Right atrium auricular region (tissue), 2 donors: ENCODE data around the gene HCN2. TPM values are rescaled to one million over a fixed set of nuclear protein-coding genes. Genes with fewer than 3 reads are reported as not detected.

ENCODE experiments used
- DNase-seq: peaks from one replicate; pipeline ENCODE4 v3.0.0-alpha.2; 2019; ENCODE audit warnings: low spot score
- H3K27ac ChIP-seq, 2 donors: fragments of 200-600 bp; sonication (generic); 1 replicate in 1 of 2; 2 replicates in 1 of 2; pipeline ENCODE4 v1.5.1; 2016 to 2019
- H3K27me3 ChIP-seq, 2 donors: fragments of 200-600 bp; sonication (generic); one replicate each; pipeline versions ENCODE4 v1.5.1 to v1.6.0; 2017 to 2019
- H3K36me3 ChIP-seq: fragments of 200-600 bp; sonication (generic); one replicate; pipeline ENCODE4 v1.5.1; 2016
- H3K4me1 ChIP-seq, 2 donors: fragments of 200-600 bp; sonication (generic); one replicate each; pipeline versions ENCODE4 v1.5.1 to v1.6.0; 2017 to 2019
- H3K4me3 ChIP-seq, 2 donors: fragments of 200-600 bp; sonication (generic); 1 replicate in 1 of 2; 2 replicates in 1 of 2; pipeline ENCODE4 v1.5.1; 2017 to 2019; ENCODE audit warnings: mild to moderate bottlenecking in 1 of 2, moderate library complexity in 1 of 2
- H3K9me3 ChIP-seq, 2 donors: fragments of 200-600 bp; sonication (generic); one replicate each; pipeline ENCODE4 v1.5.1; 2019
- total RNA-seq, 2 donors: library from RNA; depleted of rRNA; stranded (reverse); fragments of >200 nt; gene quantifications; one replicate each; pipeline ENCODE4 v1.1.0, GENCODE V29; 2016
- TF ChIP-seq, protein P1 (sequence below), 2 donors: fragments of 200-600 bp; sonication (generic); IDR thresholded peaks; one replicate each; pipeline ENCODE4 v1.5.1; 2019; ENCODE audit warnings: antibody characterized with exemption in 2 of 2

The HCN2 gene
- total RNA-seq, 2 donors from 2014 or later = 1.4 to 11.1 TPM

DNA sequence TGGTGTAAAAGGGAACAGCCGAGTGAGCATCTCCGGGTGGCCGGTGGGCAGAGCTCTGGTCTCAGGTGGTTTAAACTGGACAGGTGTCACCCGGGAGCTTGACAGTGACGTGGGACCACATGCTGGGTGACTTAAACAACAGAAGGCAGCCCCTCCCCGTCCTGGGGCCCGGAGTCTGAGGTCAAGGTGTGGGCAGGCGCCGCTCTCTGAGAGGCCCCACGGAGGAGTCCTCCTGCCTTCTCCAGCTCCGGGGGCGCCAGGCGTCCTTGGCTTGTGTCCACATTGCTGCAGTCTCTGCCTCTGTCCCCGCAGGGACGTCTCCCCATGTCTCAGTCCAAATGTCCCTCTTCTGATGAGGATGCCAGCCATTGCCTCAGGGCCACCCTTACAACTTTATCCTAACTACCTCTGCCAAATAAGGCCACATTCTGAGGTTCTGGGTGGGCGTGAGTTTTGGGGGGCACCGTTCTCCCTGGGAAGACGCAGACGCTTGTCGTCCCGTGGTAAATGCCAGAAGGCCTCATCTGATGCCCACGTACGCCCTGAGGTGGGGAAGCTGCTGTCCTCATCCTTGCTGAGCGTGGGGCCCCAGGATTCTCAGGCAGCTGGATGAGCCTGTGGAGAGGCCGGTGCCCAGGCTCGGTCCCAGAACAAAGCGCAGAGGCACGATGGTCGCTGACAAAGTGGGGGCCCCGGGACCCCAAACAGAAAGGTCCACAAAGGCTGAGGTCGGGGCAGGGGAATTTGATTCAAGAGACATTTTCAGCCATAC lies 32.9 kb upstream of the HCN2 start:
- DNase-seq = no peak
- Histone ChIP-seq H3K9me3 (no peaks in the 10 kb centered on the region), H3K36me3 (no peaks in the 10 kb centered on the region), H3K4me1 (peaks cover 0 to 20% of the 10 kb centered on the region in 2 donors), H3K27me3 (no peaks in the 10 kb centered on the region), H3K4me3 (no peak overlapping the region), H3K27ac (no peak overlapping the region)
- TF ChIP-seq, protein P1, sequence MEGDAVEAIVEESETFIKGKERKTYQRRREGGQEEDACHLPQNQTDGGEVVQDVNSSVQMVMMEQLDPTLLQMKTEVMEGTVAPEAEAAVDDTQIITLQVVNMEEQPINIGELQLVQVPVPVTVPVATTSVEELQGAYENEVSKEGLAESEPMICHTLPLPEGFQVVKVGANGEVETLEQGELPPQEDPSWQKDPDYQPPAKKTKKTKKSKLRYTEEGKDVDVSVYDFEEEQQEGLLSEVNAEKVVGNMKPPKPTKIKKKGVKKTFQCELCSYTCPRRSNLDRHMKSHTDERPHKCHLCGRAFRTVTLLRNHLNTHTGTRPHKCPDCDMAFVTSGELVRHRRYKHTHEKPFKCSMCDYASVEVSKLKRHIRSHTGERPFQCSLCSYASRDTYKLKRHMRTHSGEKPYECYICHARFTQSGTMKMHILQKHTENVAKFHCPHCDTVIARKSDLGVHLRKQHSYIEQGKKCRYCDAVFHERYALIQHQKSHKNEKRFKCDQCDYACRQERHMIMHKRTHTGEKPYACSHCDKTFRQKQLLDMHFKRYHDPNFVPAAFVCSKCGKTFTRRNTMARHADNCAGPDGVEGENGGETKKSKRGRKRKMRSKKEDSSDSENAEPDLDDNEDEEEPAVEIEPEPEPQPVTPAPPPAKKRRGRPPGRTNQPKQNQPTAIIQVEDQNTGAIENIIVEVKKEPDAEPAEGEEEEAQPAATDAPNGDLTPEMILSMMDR (IDR thresholded peaks at IDR 0.05) = no peak

DNA sequence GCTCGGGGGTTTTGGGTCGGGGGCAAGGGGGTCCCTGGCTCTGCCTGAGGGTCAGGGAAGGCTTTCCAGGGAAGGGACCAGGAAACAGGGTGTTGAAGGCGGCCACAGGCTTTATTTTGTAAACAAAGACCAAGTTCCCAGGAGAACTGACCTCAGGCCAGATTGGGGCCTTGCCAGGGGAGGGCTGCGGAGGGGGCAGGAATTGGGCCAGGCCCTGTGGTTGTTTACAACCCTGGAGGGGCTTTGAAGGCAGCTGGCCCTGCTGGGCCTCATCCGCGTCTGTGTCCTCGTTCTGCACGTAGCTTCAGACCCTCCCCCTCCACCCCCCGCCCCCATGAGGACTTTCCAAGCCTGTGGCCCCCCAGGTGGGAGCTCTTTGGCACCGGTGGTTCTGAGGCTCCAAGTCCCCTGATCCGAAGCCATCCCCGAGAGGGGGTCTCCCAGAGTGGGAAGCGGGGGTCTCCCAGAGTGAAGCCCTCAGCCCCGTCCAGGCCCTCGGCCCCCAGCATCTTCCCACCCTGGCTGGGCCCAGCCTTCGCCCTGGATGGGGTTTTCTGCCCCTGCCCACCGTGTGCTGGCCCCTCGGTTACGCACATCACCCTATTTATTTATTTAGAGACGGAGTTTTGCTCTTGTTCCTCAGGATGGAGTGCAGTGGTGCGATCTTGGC lies 30.8 kb upstream of the HCN2 start:
- Histone ChIP-seq H3K27me3 (no peaks in the 10 kb centered on the region), H3K9me3 (no peaks in the 10 kb centered on the region), H3K4me1 (peaks cover 0 to 20% of the 10 kb centered on the region in 2 donors), H3K4me3 (no peak overlapping the region), H3K36me3 (no peaks in the 10 kb centered on the region), H3K27ac (no peak overlapping the region)
- DNase-seq = no peak
- TF ChIP-seq, protein P1 (IDR thresholded peaks at IDR 0.05) = no peak

DNA sequence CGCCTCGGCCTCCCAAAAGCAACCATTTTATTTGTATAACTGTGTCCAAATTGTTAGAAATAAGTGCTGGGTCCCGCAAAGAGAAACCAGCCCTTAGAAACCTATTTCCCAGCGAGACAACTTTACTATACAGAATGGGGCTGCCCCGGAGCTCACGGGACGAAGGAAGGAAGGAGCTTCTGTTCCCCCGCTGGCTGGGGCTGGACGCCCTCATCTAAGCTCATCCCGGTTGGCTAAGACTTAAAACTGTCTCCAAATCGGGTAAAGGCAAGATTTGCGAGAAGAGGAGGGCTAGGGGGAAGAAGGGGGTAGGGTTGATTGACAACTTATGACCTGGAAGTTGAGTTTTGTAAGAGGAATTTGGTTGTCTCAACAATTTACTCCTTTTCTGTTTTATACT lies 29.6 kb upstream of the HCN2 start:
- H3K27me3 ChIP-seq = no peaks in the 10 kb centered on the region
- no peak overlapping the region for H3K27ac ChIP-seq
- H3K9me3 ChIP-seq = no peaks in the 10 kb centered on the region
- no peak overlapping the region for H3K4me3 ChIP-seq
- peaks cover 0 to 20% of the 10 kb centered on the region in 2 donors for H3K4me1 ChIP-seq
- TF ChIP-seq, protein P1 (IDR thresholded peaks at IDR 0.05) = no peak
- no peaks in the 10 kb centered on the region for H3K36me3 ChIP-seq
- DNase-seq = no peak

DNA sequence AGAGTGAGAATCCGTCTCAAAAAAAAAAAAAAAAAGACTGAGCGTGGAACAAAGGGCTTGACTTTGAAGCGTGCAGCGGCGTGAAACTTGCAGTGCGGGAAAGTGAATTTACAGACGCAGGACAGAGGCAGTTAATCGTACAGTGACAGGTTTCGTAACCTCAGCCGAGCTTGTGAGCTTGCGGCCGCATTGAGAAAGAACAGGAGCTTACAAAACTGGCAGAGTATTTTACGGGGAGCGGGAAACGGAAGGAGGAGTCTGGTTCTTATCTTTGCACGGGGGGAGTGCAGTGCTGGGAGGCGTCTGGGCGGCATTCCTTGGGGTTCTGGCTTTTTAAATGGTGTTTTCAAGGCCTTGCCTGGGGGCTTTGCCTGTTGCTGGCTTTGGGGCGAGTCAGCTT lies 23.3 kb upstream of the HCN2 start:
- Histone ChIP-seq H3K4me3 (no peak overlapping the region), H3K27me3 (no peaks in the 10 kb centered on the region), H3K27ac (no peak overlapping the region), H3K4me1 (peaks cover 0 to 6% of the 10 kb centered on the region in 2 donors), H3K36me3 (no peaks in the 10 kb centered on the region), H3K9me3 (no peaks in the 10 kb centered on the region)
- TF ChIP-seq, protein P1 (IDR thresholded peaks at IDR 0.05) = no peak
- DNase-seq = peak; percentile 81

DNA sequence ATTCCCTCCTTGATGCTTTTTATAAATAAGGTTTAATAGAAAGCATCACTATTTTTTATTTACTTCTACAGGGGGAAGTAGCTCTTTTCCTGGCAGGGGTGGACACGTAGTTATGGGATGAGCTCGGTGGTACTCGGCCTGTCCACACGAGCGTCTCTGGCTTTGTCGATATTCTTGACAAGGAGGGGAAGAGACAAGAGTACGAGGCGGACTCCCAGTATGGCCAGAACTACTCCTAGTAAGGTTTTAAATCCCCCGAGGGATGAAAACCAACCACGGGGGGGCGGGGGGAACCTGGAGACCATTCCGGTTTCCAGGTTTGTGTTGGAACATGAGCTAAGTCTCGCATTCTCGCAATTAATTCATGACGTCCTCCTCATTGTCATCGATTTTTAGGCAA lies 22.8 kb upstream of the HCN2 start:
- no peak for DNase-seq
- no peak overlapping the region for H3K27ac ChIP-seq
- peaks cover 0 to 10% of the 10 kb centered on the region in 2 donors for H3K4me1 ChIP-seq
- H3K36me3 ChIP-seq = no peaks in the 10 kb centered on the region
- no peak overlapping the region for H3K4me3 ChIP-seq
- H3K27me3 ChIP-seq = no peaks in the 10 kb centered on the region
- TF ChIP-seq, protein P1 (IDR thresholded peaks at IDR 0.05) = no peak
- no peaks in the 10 kb centered on the region for H3K9me3 ChIP-seq
